ENCODE results near the gene HCRT.
"Not testable (repeated sequence)": the region's sequence is repeated elsewhere in the genome, so short reads cannot be mapped to it uniquely, and the experiment has no call there.

HCRT gene

DNA sequence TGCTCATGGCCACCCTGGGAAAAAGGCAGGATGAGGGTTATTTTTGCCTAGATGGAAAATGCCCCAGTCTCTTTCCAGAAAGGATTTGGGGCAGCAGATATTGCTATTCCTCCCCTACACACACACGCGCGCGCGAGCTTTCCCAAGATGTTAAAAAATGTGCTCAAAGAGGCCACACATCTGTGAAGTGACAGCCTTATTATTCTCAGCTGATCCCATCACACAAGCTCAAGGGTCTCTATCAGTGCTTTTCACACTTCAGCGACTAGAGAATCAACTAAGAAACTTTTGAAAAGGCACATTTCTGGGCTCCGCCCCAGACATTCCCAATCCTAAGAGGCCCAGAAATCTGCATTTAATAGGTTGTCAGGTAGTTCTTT, 24.7 kb downstream of the HCRT start:
- DNase-seq (ENCODE audit: low spot score), result no peak
- TF ChIP-seq, protein P1, sequence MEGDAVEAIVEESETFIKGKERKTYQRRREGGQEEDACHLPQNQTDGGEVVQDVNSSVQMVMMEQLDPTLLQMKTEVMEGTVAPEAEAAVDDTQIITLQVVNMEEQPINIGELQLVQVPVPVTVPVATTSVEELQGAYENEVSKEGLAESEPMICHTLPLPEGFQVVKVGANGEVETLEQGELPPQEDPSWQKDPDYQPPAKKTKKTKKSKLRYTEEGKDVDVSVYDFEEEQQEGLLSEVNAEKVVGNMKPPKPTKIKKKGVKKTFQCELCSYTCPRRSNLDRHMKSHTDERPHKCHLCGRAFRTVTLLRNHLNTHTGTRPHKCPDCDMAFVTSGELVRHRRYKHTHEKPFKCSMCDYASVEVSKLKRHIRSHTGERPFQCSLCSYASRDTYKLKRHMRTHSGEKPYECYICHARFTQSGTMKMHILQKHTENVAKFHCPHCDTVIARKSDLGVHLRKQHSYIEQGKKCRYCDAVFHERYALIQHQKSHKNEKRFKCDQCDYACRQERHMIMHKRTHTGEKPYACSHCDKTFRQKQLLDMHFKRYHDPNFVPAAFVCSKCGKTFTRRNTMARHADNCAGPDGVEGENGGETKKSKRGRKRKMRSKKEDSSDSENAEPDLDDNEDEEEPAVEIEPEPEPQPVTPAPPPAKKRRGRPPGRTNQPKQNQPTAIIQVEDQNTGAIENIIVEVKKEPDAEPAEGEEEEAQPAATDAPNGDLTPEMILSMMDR (IDR thresholded peaks at IDR 0.05; ENCODE audit: extremely low read depth, insufficient read depth, missing control alignments), result no peak
- in situ Hi-C loops (cut with MboI; ENCODE audit: low pct_unique_long_range_greater_than_20kb, low sequenced_read_pairs, unreplicated experiment), result no loop called here

DNA sequence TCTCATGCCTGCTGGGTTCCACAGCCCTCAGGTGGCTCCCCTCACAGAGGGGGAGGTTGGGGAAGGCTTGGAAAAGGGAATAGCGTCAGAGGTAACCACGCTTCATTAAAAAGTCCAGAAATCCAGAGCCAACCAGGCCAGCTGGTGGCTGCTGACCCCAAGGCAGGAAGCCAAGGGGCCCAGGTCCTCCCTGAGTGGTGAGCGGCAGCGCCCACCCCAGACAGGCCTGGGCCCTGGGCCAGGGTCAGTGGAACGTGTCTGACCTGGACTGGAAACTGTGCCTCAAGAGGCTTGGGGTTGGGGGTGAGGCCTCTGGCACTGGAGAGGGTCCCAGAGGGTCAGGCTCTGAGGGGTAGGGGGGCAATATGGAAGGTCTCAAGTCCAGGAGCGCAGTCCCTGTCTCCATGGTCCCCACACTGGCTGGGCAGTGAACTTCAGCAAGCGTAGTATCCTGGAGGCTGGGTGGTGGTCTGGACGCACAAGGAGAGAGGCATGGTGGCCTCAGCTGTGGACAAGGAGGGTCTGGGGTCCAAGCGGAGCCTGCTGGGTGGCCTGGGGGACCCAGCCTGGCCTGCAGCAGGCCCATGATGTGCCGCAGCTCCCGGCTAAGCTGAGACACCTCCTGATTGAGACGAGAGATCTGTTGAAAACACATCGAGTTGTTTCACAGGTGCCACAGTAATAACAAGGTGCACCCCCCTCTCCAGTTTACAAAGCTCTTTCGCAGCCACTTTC, 25.3 kb downstream of the HCRT start:
- in situ Hi-C loops (cut with MboI; ENCODE audit: low pct_unique_long_range_greater_than_20kb, low sequenced_read_pairs, unreplicated experiment), result no loop called here
- no peak for DNase-seq (ENCODE audit: low spot score)
- TF ChIP-seq, protein P1 (IDR thresholded peaks at IDR 0.05; ENCODE audit: extremely low read depth, insufficient read depth, missing control alignments), result no peak

DNA sequence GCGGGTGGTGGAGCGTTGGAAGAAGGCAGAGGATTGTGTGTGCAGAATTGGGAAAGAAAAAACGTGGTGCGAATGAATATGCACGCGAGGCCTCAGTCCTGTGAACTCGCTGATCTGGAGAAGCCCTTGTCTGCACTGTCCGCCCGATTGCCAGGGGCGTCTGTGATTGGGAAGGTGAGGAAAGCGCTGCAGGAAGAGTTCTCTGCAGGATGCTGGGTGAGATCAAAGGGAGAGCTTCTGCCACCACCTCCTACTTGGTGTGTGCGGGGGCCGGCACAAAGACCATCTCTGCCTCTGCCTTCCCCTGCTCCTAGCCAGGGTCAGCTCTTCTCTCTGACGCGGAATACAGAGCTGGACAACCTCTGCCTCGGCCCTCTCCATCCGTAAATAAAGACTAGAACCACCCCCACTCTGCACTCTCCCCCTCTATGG, 29.6 kb downstream of the HCRT start:
- TF ChIP-seq, protein P1 (IDR thresholded peaks at IDR 0.05; ENCODE audit: extremely low read depth, insufficient read depth, missing control alignments), result no peak
- in situ Hi-C loops (cut with MboI; ENCODE audit: low pct_unique_long_range_greater_than_20kb, low sequenced_read_pairs, unreplicated experiment), result no loop called here
- DNase-seq (ENCODE audit: low spot score), result no peak

DNA sequence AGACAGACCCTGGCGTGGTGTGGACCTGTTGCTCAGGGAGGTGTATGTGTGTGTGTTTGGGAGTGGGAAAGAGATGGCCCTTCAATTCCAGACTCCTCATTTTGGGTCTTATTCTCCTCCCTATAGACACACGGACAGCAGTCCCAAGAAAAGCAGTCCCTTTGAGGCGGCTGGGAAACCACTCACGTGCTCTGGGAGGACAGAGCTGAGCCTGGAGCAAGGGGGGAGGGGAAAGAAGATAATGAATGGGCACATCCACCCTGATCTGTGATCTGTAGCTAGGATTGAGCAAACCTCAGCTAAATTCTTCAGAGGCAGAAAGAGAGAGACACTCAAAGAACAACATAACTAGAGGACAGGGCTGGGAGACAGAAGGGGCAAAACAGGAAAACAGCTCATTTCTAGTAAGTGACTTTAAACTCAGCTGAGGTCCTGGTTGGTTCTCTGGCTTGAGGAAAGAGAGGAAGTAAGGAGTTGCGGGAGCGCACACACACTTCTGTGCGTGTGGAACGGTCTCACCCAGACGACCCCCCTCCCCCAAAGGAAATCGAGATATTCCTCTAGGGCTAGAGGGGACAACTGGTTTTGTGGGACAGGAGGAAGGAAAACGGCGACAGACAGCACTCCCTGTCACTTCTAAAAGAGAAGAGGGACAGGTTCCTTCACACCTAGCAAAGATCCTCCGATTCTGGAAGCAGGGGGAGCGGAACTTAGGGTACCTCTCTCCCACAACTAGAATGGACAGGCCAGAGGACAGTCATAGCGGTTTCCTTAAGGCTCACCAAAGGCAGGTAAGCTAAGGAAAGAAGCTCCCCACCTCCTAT, 31.1 kb downstream of the HCRT start:
- TF ChIP-seq, protein P1 (IDR thresholded peaks at IDR 0.05; ENCODE audit: extremely low read depth, insufficient read depth, missing control alignments), result no peak
- DNase-seq (ENCODE audit: low spot score), result no peak
- in situ Hi-C loops (cut with MboI; ENCODE audit: low pct_unique_long_range_greater_than_20kb, low sequenced_read_pairs, unreplicated experiment), result no loop called here

DNA sequence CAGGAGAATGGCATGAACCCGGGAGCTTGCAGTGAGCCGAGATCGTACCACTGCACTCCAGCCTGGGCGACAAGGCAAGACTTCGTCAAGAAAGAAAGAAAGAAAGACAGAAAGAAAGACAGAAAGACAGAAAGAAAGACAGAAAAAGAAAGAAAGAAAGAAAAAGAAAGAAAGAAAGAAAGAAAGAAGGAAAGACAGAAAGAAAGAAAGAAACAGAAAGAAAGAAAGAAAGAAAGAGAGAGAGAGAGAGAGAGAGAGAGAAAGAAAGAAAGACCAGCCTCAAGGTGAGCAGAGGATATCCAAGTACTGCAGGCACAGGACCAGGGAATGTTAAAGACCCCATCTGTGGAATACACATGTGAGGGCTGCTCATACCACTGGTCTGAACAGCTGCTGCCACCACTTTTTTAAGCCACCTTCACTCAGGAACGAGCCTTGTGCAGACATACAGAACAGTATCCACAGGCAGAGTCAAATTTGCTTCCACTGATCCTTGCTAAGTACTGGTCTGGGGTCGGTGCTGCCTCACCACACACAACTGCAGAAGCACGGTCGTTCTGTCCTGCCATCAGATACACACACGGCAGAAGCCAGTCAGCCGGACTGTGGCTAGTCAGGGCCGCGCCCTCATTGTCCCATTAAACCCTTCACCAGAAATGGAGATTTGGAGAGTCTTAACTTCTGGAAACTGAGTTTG, 38.2 kb downstream of the HCRT start:
- TF ChIP-seq, protein P1 (IDR thresholded peaks at IDR 0.05; ENCODE audit: extremely low read depth, insufficient read depth, missing control alignments), result no peak
- no peak for DNase-seq (ENCODE audit: low spot score)
- in situ Hi-C loops (cut with MboI; ENCODE audit: low pct_unique_long_range_greater_than_20kb, low sequenced_read_pairs, unreplicated experiment), result no loop called here

DNA sequence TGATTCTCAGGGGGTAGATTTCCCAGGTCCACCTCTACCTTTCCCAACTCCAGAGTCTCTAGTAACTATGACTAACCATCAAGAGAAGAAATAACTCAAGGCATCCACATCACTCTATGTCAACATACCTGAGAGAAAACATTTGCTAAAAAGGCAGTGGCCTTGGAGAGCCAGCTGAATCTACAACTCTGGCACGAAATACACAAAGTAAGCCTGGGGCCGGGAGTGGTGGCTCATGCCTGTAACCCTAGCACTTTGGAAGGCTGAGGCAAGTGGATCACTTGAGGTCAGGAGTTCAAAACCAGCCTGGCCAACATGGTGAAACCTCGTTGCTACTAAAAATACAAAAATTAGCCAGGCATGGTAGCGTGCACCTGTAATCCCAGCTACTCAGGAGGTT, 42.1 kb downstream of the HCRT start:
- DNase-seq (ENCODE audit: low spot score); in situ Hi-C loops (cut with MboI; ENCODE audit: low pct_unique_long_range_greater_than_20kb, low sequenced_read_pairs, unreplicated experiment): not testable (repeated sequence)
